ENCODE measurements around the gene RPL19. TPM values are rescaled to one million over a fixed set of nuclear protein-coding genes. Genes with fewer than 3 reads are reported as not detected.

The RPL19 gene
- total RNA-seq, 2 experiments from 2014 or later: 3,132 to 4,395 TPM

DNA sequence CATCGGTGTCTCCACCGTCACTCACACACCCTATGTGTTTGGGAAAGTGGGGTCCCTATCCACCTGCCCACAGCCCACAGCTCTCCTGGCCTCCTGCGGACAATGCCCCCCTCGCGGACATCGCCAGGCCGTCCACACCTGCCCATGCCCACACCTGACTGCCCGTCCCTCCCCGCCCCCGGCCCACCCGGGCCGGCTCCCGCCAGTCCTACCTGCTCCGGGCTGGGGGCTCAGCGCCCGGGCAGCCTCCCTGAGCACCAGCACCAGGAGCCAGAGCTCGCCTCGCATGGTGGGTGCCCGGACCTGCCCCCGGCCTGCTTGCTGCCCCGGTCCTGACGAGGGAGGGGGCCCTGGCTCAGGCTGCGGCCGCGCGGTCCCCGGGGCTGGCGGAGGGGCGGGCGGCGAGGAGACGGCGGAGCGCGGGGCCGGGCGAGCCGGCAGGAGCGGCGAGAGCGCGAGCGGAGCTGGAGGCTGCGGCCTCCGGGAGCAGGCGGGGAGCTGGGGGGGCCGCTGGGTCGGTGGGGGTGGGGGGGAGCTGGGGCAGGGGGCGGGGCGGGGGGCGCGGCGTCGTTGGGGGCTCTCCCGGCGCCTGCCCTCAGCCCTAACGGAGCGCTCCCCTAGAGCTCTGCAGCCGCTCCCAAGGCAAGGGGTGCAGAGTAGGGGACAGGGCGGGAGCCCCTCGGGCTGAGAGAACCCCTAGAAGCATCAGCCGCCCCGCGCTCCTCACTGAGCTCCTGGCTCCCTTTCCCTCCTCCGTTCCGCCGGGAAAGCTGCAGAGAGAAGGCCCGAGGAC, 48.7 kb upstream of the RPL19 start, which contains the start of gene PLXDC1:
Gene PLXDC1 (minus strand): TSS at position 488 of the 793 bp plus-strand sequence. CDS start 200 bp downstream, at position 288.
- TF ChIP-seq EZH2phosphoT487 (IDR thresholded peaks at IDR 0.05; ENCODE audit: borderline replicate concordance, low read depth, low read length): no peak
- no peak within 1 kb of the TSS for H3K27ac ChIP-seq (ENCODE audit: low read depth, low read length, poor library complexity, severe bottlenecking)
- H3K9me3 ChIP-seq (ENCODE audit: low read length): no peaks in the 10 kb centered on the region
- peak within 1 kb of the TSS; percentile 76 for H3K4me3 ChIP-seq (ENCODE audit: low read depth, low read length, poor library complexity, severe bottlenecking)
- BruUV-seq (replicated peaks): no TSS peak
- H3K4me1 ChIP-seq (ENCODE audit: insufficient read depth, low read length, poor library complexity, severe bottlenecking): peaks cover 11% of the 10 kb centered on the region
- H3K9me2 ChIP-seq (ENCODE audit: insufficient read depth, low read length): no peaks in the 10 kb centered on the region
- peak within 1 kb of the TSS; percentile 45; the same call in 1 of the 2 replicates for H2AFZ ChIP-seq (ENCODE audit: low read length)
- ChIA-PET POLR2A (interaction anchor here (0.7 to 1.0 kb wide), 2 partner anchors 62 to 168 kb away, joined by 3 read pairs; no protein-coding TSS in a partner anchor), CTCF (ENCODE audit: unreplicated experiment) (interaction anchor here (0.7 to 3.0 kb wide), 2 partner anchors 76 to 168 kb away, joined by 3 to 18 read pairs; no protein-coding TSS in a partner anchor)
- DNase-seq (ENCODE audit: low spot score): no peak
- H3K36me3 ChIP-seq (ENCODE audit: insufficient read depth, low read length): no peaks in the 10 kb centered on the region
- no peaks in the 10 kb centered on the region for H3K79me2 ChIP-seq (ENCODE audit: insufficient read depth, low read depth, low read length)
- peak within 1 kb of the TSS; percentile 94 for H3K4me2 ChIP-seq (ENCODE audit: low read length)
- no peaks in the 10 kb centered on the region for H4K20me1 ChIP-seq (ENCODE audit: insufficient read depth, low read length)
- intact Hi-C loops (cut with micrococcal nuclease; ENCODE audit: unreplicated experiment): loop anchor here (5.0 to 10.0 kb wide), 2 partner anchors 57 to 399 kb away; partner anchors contain the start of gene PSMB3

DNA sequence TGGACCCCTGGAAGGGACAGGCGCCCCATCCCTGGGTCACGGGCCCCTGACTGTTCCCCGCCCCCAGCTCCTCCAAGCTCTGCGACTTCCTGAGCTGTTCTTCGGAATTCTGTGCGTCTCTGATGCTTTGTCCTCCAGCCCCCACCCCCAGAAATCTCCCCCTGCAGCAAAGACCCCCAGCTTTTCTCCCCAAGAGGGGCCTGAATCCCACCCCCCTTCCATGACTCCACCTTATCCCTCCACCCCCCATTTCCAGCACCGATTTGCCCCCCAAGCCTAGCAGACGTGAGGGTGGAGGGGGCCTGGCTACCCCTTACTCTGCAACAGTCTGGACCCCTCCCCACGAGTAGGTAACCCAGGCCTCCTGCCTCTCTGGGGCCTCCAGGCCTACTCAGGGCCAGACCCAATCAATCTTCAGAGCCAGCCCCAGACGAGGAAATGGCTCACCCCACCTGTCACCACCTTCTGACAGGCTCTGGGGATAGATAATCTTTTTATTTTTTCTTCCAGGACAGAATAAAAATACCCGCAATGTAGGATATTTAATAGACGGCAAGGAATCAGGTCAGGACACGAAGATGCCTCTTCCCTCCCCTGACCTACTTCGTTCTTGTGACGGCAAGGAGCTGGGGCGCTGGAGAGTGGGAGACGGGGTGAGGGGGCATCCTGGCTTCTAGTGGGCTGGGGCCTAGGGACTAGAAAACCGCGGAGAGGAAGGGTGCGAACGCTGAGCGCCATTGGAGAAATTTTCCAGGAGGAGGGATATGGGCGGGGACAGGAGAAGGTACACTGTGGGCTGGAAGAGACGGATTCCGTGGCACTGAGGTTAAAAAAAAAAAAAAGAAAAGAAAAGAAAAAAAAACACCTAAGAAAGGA, 47.9 kb upstream of the RPL19 start:
- TF ChIP-seq, protein P1, sequence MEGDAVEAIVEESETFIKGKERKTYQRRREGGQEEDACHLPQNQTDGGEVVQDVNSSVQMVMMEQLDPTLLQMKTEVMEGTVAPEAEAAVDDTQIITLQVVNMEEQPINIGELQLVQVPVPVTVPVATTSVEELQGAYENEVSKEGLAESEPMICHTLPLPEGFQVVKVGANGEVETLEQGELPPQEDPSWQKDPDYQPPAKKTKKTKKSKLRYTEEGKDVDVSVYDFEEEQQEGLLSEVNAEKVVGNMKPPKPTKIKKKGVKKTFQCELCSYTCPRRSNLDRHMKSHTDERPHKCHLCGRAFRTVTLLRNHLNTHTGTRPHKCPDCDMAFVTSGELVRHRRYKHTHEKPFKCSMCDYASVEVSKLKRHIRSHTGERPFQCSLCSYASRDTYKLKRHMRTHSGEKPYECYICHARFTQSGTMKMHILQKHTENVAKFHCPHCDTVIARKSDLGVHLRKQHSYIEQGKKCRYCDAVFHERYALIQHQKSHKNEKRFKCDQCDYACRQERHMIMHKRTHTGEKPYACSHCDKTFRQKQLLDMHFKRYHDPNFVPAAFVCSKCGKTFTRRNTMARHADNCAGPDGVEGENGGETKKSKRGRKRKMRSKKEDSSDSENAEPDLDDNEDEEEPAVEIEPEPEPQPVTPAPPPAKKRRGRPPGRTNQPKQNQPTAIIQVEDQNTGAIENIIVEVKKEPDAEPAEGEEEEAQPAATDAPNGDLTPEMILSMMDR (conservative IDR thresholded peaks at IDR 0.05; ENCODE audit: low read length): no peak
- TF ChIP-seq EZH2phosphoT487 (IDR thresholded peaks at IDR 0.05; ENCODE audit: borderline replicate concordance, low read depth, low read length): no peak
- H4K20me1 ChIP-seq (ENCODE audit: insufficient read depth, low read length): no peaks in the 10 kb centered on the region
- no peaks in the 10 kb centered on the region for H3K79me2 ChIP-seq (ENCODE audit: insufficient read depth, low read depth, low read length)
- no TSS peak for BruUV-seq (replicated peaks)
- intact Hi-C loops (cut with micrococcal nuclease; ENCODE audit: unreplicated experiment): loop anchor here (2.0 to 10.0 kb wide), 3 partner anchors 23 to 400 kb away; partner anchors contain the start of gene PSMB3
- no peaks in the 10 kb centered on the region for H3K9me3 ChIP-seq (ENCODE audit: low read length)
- DNase-seq (ENCODE audit: low spot score): no peak
- peak overlapping the region; percentile 76 for H3K4me3 ChIP-seq (ENCODE audit: low read depth, low read length, poor library complexity, severe bottlenecking)
- H3K9me2 ChIP-seq (ENCODE audit: insufficient read depth, low read length): no peaks in the 10 kb centered on the region
- peak overlapping the region; percentile 94 for H3K4me2 ChIP-seq (ENCODE audit: low read length)
- peaks cover 11% of the 10 kb centered on the region for H3K4me1 ChIP-seq (ENCODE audit: insufficient read depth, low read length, poor library complexity, severe bottlenecking)
- H3K36me3 ChIP-seq (ENCODE audit: insufficient read depth, low read length): no peaks in the 10 kb centered on the region
- POLR2A ChIA-PET: interaction anchor here (0.7 to 2.3 kb wide), 5 partner anchors 60 to 169 kb away, joined by 3 to 8 read pairs (median 3); no protein-coding TSS in a partner anchor
- CTCF ChIA-PET (ENCODE audit: unreplicated experiment): interaction anchor here (1.0 to 3.0 kb wide), 6 partner anchors 12 to 283 kb away, joined by 3 to 18 read pairs (median 4); partner anchors contain the start of gene LASP1
- H3K27ac ChIP-seq (ENCODE audit: low read depth, low read length, poor library complexity, severe bottlenecking): no peak overlapping the region
- peak overlapping the region; percentile 45; the same call in 1 of the 2 replicates for H2AFZ ChIP-seq (ENCODE audit: low read length)
